GM21526 (cell line): ENCODE data around the gene EVX2.

Experiments used
- ATAC-seq: cut with Tn5 transposase; IDR thresholded peaks from one replicate; pipeline ENCODE4 v1.9.1; 2021; ENCODE audit warnings: moderate library complexity; ENCODE audit not compliant: unreplicated experiment, low FRiP score

Gene EVX2

DNA sequence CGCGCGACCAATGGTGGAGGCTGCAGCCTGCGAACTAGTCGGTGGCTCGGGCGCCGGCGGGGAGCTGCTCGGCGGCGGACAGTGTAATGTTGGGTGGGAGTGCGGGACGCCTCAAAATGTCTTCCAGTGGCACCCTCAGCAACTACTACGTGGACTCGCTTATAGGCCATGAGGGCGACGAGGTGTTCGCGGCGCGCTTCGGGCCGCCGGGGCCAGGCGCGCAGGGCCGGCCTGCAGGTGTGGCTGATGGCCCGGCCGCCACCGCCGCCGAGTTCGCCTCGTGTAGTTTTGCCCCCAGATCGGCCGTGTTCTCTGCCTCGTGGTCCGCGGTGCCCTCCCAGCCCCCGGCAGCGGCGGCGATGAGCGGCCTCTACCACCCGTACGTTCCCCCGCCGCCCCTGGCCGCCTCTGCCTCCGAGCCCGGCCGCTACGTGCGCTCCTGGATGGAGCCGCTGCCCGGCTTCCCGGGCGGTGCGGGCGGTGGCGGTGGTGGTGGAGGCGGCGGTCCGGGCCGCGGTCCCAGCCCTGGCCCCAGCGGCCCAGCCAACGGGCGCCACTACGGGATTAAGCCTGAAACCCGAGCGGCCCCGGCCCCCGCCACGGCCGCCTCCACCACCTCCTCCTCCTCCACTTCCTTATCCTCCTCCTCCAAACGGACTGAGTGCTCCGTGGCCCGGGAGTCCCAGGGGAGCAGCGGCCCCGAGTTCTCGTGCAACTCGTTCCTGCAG lies 39.1 kb upstream of the EVX2 start, which contains the start of gene HOXD9:
HOXD9 (plus strand) TSS at position 37 of the 728 bp plus-strand sequence; CDS start at position 87, 50 bp downstream.
- ATAC-seq: no peak

DNA sequence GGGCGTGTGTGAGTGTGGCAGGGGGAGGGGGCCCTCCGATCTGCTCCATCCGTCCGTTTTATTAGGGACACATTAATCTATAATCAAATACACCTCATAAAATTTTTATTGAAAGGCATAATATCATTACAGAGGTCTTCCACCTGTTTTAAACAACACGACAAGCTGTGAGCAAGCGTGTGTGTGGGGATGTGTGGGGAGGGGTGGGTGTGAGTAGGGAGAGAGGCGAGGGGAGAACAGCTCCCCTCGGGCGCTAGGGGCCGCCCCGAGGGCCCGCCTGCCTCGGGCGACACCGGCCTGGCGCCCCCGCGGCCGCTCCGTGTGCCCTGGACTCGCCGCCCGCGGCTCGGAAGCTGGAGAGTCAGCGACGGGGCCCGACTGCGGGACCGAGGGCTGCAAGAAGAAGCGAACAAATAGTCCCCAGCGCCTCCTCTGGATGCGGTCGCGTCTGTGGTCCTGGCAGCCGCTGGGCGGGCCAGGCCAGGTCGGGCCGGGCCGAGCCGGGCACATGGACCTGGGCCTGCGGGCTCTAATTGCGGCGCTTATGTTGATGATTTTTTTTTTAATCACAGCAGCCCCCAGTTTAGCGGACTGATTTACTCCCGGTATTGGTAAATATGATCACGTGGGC lies 38.4 kb upstream of the EVX2 start:
- ATAC-seq: no peak

DNA sequence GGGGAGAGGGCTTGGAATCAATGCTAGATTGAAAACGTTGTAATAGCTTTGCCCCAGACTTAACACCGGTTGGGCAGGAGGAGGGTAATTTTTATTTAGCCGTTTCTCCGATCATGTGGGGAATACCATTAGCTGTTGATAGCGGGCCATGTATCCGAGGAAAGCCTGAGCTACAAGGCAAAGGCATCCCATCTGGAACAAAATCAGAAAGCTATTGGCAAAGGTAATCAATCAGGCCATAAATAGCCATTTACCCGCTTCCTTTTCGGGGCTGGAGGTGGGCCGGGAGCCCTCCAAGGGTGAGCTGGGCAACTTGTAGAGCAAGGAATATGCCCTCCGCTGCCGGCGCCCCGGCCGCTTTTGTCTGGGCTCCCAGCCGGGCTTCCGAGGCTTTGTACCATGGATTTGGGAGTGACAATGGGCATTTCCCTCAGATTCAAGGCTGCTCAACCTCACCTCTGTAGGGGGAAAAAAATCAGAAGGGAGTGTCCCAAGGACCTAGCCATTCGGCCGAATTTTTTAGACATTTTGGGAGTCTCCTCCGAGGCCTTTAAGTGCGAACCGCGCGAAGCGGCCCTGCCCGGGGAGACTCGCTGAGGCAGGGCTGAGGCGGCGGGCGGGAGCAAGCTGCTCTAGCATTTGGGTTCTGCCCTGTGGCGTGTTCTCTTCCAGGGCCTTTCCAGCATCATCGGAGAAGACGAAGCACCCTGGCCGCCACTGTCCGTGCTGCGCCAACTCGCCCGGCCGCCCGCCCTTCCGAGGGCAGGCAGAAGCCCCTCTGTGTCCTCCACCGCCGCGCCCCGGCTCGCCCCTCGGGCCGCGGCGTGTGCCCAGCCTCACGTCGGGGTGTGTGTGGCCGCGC lies 37.7 kb upstream of the EVX2 start:
- no peak for ATAC-seq

DNA sequence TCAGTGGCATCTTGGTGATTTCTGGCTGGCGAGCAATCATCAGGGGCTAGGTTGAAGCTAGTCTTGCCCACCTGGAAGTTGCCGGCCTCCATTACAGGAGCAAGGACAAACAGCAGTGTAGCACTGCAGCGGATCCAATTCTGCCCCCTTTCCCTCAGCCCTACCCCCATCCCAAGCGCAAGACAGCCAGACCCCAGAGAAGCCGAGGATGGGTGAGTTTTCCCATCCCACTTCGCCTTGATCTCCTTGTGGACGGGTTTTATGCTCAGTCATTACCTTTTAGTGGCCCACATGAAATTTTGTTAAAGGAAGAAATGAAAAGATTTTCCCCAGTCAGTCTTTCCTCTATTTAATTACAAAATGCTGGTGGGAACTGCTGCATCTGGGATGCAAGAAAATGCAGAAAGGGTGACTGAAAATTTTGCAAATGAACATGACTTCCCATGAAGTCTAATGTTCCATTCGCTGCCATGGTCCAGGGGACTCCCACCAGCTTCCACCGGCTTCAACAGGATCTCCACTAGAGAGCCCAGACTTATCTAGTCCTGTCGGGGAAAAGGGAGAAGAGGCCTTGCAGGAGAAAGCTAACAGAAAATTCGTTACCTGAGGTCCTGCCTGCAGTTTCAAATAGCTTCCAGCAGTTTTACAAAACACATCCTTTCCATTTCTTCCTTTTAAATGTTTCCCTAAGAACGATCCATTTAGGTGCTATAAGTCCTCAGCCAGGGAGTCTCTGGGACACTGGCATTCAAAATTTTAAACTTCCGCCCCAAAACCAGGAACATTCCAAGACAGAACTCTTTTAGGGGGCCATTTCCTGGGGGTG lies 36.8 kb upstream of the EVX2 start:
- no peak for ATAC-seq

DNA sequence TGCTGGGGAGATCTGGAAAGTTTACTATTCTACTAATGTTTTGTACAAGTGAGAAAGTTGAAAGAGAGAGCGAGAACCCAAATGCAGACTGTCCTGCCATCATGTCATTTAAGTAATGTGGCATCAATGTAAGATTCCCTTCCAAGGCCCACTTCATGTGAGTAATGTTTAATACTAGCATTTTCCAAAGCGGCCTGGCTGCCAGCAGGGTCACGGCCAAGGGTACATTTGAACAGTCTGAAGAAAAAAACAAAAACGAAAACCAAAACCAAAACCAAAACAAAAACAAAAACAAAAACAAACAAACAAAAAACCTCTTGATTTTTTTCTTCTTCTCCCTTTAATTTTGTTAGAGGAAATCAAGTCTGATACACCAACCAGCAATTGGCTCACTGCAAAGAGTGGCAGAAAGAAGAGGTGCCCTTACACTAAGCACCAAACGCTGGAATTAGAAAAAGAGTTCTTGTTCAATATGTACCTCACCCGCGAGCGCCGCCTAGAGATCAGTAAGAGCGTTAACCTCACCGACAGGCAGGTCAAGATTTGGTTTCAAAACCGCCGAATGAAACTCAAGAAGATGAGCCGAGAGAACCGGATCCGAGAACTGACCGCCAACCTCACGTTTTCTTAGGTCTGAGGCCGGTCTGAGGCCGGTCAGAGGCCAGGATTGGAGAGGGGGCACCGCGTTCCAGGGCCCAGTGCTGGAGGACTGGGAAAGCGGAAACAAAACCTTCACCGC lies 35.0 kb upstream of the EVX2 start:
- ATAC-seq: no peak

DNA sequence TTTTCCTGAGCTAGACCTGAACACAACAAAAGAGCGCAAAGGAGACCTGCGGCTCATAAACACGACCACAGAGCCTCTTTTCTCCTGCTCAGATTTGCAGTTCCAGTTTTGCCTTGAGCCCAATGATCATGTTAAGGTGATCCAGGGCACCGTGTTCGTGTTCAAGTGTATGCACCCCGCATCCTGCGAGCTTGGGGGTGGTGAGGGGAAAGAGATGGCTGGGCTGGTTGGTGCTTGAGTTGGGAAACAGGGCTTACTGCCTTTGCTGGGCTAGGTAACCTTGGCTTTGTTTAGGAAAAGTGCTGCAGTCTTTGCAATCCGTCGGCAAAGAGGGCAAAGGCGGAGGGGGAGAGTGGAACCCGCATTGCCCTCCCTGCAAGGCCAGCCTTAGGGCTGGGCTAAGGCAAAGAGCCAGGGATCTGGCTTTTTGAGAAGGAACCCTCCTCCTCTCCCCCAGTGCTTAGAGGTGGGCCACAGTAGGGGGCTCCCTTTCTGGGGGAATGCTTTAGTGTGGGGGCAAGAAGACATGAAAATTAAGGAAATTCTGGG lies 34.1 kb upstream of the EVX2 start:
- no peak for ATAC-seq

DNA sequence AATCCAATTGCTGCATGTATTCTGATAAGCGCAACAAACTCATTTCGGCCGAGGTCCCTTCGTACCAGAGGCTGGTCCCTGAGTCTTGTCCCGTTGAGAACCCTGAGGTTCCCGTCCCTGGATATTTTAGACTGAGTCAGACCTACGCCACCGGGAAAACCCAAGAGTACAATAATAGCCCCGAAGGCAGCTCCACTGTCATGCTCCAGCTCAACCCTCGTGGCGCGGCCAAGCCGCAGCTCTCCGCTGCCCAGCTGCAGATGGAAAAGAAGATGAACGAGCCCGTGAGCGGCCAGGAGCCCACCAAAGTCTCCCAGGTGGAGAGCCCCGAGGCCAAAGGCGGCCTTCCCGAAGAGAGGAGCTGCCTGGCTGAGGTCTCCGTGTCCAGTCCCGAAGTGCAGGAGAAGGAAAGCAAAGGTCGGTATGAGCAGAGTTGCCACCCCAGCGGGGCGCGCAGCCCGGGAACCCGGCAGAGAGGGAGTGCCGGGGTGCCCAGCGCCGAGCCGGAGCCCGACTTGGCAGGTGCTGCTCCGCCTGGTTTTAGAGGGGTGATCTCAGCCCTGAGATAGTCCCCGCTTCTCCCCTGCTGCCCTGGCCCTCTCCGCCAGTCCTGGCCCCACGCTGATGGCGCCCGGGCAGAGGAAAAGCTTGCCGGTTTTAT lies 33.5 kb upstream of the EVX2 start:
- no peak for ATAC-seq

DNA sequence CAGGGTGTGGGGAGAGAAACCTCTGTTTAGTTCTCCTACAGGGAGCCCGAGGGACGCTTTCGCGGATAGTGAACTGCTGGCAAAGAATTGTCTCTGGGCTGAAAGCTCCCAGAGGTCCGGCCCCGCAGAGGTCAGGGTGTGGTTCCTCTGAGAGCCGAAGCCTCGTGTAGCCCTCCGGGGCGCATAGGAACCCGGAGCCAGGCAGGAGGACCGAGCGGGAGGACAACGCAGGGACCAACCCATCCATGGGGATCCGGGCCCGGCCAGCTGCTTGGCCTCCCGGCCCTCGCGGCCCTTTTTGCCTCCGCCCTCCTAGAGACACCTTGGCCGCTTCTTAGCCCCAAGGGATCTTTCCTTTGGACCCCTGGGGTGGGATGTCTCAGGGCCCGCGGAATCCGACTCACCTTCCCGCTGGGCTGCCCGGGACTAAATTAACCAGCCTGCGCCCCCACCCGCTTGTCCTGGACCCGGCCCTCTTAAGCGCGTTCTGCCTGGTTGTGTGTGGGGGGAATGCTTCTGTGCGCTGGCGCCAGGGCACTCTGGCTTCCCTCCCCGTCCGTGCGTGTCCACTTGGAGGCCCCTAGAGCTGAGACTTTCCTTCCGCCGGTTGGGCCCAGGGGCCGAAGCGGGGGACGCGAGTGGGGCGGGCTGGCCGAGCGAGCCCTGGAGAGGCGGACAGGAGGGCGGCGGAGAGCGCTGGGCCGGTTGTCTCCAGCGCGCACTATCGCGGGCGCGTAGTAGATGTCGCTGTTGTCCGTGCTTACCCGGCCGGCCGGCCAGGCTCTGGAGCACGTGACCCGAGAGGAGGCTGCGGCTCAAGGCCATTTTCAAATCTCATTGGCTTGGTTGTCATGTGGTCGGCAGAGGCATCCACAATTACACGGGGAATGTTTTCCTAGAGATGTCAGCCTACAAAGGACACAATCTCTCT lies 32.4 kb upstream of the EVX2 start, which contains the start of gene HOXD10:
HOXD10 (plus strand) TSS at position 896 of the 931 bp plus-strand sequence. CDS start 56 bp downstream, outside the sequence.
- no peak for ATAC-seq

DNA sequence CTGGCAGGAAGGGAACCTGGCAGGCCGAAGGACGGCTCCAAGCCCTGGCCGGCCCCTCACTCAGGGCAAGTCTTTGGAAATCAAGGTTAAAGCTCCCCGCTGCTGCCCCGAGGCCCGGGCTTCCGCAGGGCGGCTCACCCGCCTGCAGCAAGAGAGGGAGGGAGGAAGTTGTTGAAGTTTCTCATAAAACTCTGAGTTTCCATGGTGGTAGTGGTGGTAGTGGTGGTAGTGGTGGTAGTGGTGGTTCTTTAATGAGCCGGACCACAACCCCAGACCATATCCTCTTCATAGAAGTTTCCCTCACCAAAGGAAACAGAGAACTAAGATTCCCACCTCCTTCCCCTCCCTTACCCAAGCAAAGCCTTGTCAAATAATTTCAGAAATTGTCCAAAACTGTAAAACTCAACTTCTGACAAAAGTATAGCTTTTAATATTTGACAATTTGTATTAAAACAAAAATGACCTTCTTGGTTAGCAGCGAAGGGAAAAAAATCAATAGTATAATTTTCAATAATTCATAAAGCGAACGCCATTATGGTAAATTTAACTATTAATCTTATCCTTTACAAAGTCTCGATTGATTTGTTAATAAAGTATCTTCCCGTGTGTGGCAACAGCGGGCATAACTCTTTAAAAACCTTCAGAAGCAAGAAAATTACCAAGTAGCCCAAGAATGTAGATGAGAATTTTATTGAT lies 31.3 kb upstream of the EVX2 start:
- ATAC-seq: no peak

DNA sequence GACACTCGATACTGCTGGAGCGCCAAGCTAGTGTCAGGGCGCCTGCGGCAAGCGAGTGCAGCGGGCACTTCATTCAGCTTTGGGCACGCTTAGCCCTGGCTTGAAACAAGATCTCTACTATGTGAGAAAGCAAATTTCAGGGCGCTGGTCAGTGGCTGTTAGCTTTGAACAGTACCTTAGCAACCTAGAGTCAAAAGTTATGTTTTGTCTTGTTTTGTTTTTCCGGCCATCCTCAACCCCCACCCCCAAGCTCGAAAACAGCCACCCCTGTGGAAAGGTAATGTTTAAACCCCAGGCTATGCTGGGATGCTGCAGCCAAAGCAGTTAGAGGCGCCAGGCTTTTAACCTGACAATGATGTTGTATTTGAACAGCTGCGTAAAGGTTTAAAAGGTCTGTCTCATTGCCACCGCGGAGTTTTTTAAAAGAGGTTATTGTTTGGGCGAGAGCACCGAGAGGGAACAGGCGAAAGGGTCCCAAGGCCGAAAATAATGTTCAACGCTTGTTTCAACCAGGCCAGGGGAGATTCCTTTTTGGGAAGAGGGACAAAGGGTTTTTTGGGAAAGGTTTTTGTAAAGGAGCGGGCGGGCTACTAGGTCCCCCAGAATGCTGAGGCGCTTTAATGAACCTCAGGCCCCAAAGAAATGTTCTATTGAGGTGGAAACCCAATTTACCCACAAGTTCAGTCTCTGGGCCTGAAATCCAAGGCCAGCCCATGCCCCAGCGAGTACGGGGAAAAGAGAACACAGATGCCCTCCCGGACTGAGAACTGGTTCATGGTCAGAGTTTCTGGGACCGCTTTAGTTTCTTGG lies 30.6 kb upstream of the EVX2 start:
- no peak for ATAC-seq

DNA sequence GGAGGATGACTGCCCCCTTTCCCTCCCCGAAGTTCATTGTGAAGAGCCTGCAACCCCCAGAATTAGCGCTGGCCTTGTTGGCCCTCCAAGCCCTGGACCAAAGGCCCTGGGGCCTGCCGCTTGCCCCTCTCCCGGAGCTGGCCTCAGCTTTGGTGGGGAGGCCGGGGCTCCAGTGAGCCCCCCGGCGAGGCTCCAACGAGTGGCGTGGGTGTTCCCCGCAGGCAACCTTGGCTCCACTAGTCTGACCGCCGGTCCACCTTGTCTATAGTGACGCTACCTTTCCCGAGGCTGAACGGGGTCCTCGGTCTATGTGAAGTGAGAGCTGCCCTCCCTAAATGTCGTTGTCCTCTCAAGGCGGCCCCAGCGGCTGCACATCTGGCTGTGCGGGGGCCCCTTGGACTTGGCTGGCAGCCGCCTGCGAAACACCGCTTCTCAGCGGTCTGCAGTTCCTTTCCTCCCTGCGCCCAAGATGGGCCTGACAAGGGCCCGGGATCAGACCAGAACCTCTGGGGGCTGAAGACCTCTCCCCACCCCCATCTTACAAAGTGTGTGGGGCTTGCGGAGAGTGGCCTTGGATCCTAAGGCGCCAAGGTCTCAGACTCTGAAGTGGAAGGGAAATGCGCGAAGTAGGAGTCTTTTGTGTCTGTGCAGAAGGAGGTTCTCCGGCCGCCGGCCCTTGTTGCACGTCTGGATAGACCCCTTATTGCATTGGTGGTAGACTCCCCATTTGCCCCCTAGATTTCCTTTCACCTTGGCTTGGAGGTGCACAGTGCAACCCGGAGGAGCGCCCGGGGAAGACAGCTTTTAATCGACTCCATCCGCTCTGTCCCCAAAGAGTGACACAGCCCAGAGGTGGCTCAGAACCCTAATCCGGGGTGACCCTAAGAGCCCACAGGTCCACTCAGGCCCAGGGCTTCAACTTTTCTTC lies 28.9 kb upstream of the EVX2 start:
- no peak for ATAC-seq

DNA sequence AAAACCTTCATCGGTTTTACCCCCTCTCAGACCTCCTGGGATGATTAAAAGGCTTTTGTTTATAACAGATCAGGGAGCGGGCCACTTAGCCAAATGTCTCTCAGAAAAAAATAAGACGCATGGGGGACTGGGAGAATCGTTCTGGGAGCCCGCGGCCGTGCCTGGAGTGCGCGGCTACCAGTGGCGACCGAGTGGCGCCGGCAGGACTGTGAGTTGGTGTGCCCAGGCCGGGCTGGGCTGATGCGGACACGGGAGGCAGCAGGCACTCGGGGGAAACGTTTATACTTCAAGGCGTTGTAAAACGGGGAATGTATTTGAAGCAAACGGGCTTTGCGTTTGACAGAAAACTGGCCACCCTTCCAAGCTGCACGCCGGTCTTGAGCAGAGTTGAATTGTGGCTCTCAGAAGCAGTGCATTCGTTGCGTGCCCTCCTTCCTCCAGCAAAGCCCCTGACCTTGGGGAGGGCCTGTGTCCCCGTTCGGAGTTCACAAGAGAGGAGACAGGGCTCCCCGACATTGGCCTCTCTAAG lies 28.1 kb upstream of the EVX2 start:
- no peak for ATAC-seq

DNA sequence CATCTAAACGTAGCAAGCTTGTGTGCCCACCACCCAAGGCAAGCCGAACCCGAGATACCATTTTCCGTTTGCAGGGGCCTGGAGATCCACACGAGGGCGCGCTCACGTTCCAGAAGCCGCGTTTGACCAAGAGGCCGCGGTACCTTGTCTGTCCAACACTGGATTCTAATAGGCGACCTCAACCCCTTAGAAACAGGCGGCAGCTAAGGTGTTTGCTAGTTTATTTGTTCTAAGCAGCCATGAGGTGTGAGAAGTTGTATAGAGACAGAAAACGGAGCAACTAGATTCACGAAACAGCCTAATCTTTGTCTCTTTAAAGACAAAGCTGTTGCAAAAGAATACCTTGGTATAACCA lies 27.5 kb upstream of the EVX2 start:
- ATAC-seq: no peak

DNA sequence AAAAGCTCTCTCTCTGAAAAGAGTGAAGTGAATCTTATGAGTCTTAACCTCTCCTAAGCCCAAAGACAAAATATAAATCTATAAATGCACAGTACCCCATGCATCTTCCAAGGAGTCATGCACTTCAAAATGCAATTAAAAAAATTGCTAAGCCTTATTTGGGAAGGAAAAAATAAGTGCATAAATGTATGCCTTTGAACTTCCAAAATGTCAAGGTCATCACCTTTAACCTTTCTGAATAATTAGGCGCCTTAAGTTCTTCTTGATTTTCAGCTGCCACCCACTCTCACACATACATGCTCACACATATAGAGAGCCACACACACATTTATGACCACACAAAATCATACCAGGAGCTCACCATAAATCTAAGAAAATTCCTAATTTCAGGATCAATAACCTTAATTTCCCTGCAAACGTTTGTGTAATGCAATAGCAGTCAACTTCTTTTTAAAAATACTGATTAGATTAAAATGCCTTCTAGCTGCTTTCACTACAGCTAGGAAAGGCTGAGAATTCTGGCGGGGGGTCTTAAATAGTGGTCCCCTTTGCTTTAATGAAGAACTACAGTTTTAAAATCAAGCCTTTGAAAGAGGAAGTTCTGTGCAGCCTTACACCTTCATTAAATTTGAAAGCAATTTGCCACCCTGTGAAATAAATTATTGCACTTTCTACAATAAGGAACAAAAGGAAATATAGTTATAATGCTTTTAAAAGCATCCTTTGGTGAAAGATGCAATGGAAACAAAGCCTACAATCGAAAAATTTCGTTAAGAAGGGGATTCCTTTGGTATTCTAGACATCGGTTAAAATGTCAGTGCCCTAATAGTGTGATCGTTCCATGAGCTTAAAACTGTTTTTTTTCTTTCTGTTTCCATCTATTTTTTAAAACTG lies 26.9 kb upstream of the EVX2 start:
- no peak for ATAC-seq
